ENCODE data around the gene AGXT. TPM values are rescaled to one million over a fixed set of nuclear protein-coding genes. Genes with fewer than 3 reads are reported as not detected.

AGXT gene
- total RNA-seq, 1 donor: not detected

DNA sequence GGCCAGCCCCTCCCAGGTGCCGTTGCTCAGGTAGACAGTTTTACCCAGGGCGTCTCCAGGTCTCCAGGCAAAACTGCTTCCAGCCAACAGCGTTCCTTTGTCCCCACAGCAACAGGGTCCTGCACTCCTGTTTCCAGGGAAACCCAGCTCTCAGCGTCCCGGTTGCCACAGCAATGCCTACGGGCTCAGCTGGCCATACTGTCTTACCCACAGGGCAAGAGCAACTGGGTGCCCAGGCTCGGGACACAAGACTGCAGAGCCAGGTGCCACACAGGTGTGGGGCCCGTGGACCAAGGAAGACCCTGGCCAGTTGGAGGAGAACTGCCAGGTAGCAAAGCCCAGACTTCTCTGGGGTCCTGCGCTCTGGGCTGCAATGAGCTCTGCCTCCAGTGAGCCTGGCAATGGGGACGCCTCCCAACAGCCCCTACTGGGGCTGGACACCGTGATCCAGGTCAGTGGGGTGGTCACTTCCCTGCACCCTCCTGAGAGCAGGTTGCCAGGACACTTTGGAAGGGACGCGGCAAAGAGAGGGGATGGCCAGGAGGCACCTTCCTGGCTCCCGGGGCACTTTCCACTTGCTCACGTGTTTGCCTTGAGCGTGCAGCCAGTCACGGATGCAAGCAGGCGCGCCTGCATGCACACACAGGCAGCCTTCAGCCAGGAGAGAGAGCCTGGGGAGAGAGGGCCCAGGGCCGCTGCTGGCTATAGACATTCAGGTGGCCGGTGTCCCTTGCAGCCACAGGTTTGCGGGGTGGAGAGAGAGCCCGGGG is 37.7 kb downstream of the AGXT start, which contains the start of gene CROCC2:
CROCC2 (plus strand) TSS at position 196 of the 770 bp plus-strand sequence; CDS start at position 374, 178 bp downstream.
- TF ChIP-seq, protein P1, sequence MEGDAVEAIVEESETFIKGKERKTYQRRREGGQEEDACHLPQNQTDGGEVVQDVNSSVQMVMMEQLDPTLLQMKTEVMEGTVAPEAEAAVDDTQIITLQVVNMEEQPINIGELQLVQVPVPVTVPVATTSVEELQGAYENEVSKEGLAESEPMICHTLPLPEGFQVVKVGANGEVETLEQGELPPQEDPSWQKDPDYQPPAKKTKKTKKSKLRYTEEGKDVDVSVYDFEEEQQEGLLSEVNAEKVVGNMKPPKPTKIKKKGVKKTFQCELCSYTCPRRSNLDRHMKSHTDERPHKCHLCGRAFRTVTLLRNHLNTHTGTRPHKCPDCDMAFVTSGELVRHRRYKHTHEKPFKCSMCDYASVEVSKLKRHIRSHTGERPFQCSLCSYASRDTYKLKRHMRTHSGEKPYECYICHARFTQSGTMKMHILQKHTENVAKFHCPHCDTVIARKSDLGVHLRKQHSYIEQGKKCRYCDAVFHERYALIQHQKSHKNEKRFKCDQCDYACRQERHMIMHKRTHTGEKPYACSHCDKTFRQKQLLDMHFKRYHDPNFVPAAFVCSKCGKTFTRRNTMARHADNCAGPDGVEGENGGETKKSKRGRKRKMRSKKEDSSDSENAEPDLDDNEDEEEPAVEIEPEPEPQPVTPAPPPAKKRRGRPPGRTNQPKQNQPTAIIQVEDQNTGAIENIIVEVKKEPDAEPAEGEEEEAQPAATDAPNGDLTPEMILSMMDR (IDR thresholded peaks at IDR 0.05; ENCODE audit: insufficient read depth, low read length): no peak
- no peak for DNase-seq (ENCODE audit: low read depth)
- no peak within 1 kb of the TSS for H3K4me3 ChIP-seq (ENCODE audit: low read depth, low read length)

DNA sequence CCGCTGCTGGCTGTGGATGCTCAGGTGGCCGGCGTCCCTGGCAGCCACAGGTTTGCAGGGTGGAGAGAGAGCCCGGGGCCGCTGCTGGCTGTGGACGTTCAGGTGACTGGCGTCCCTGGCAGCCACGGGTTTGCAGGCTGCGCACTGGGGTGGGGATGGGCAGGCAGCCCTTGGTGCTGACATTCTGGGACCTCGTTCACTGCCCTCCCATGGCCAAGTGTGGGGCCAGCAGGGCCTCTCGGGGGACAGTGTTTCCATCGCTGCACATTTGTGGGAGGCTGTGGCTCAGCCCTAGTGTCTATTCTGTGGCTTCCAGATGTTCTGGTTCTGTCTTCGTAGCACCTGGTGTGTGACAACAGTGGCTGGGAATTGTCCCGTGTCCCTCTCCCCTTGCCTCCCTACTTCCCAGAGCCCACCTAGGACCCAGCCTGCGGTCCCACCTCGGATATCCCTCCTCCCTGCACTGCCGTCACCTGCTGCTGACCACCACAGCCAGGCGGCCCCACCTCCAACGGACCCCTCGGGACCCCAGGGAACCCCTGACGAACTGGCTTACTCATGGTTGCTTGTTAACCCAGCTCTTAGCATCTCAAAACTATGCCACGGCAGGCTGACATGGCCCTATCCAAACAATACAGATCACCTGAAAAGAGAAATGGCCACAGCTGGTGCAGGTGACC is 38.4 kb downstream of the AGXT start:
- no peak overlapping the region for H3K4me3 ChIP-seq (ENCODE audit: low read depth, low read length)
- TF ChIP-seq, protein P1 (IDR thresholded peaks at IDR 0.05; ENCODE audit: insufficient read depth, low read length): no peak
- DNase-seq (ENCODE audit: low read depth): no peak

DNA sequence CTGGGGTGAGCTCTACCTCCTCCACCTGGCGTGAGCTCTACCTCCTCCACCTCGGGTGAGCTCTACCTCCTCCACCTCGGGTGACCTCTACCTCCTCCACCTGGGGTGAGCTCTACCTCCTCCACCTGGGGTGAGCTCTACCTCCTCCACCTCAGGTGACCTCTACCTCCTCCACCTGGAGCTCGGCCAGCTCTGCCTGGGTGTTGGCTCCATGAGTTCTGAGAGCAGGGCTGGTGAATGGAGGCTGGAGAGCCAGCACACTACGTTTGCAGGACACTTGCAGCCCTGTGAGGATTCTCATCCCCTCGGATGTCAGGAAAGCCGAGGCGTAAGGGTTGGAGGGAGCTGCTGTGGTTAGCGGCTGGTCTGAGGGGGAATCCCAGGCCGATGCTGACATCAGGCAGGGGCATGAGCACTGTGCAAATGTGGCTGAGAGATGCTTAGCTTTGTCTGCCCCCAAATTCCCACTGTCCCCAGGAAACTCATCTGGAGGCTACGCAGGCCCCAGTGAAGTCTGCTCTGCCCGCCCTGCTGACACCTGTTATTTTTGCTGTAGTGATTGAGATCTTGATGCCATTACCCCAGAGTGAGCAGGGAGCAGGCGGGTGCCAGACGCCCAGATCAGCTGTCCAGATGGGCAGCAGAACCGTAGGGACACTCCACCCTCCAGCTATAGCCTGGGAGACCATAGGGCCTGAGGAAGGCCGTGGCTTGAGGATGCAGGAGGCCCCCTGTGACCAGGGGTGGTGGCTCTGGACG is 40.8 kb downstream of the AGXT start:
- H3K4me3 ChIP-seq (ENCODE audit: low read depth, low read length): no peak overlapping the region
- DNase-seq (ENCODE audit: low read depth): no peak
- TF ChIP-seq, protein P1 (IDR thresholded peaks at IDR 0.05; ENCODE audit: insufficient read depth, low read length): no peak

DNA sequence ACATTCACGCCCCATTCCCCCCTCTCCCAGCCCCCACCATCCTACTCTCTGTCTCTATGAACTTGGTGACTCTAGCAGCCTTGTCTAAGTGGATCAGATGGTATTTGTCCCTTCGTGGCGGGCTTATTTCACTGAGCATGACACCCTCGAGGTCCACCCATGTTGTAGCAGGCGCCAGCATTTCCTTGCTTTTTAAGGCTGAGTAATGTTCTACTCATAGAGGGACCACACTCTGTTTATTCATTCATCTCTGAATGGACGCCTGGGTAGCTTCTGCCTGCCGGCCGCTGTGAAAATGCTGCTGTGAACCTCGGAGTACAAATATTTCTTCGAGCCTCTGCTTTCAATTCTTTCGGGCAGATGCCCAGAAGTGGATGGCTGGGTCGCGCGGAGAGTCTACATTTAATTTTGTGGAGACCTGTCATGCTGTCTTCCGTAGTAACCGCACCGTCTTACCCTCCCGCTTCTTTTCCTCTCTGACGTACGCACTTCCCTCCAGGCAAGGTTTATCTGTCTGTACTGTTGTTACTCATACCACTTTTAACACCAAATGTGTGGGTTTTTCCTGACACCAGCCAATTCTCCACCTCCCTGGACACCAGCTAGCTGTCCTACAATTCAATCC is 43.1 kb downstream of the AGXT start:
- TF ChIP-seq, protein P1 (IDR thresholded peaks at IDR 0.05; ENCODE audit: insufficient read depth, low read length): no peak
- peak; percentile 67 for DNase-seq (ENCODE audit: low read depth)
- H3K4me3 ChIP-seq (ENCODE audit: low read depth, low read length): no peak overlapping the region

DNA sequence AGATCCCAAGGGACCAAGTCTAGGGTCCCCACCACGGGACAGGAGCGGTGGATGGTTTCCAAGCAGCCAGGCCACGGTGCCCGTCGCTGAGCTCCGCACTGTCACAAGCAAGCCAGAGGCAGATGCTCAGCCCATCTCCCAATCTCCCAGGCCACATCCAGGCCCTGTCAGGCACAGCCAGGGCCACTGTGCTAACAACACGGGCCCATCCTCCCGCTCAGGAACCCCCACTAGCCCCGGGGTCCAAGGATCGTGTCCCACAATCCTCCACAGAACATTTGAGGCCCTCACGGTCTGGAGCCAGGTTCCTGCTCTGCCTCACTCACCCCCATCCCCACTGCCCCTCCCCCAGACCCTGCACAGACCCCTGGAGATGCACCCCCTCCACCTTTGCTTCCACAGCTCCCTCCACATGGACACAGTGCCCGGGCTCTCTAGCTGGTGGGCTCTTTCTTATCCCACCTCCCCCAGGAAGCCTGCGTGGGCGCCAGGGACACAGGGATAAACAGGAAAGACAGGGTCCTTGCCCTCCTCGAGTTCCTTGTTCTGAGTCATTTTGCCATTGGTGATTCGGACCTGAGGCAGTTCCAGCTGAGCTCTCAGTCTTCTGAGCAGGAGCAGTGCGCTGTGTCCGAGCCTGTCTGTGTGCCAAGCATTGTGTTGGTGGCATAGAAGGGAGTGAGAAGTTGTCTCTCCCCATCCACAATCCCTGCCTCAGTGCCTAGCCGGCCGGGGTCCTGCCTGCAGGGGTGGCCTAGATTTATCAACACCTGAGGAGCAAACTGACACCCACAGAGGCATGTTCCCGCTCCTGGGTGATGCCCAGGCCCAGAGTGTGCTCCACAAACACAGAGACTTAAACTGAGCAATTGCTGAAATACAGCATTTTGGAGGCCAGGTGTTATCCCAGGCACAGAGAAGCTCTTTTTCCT is 44.5 kb downstream of the AGXT start:
- H3K4me3 ChIP-seq (ENCODE audit: low read depth, low read length): no peak overlapping the region
- peak; percentile 35 for DNase-seq (ENCODE audit: low read depth)
- TF ChIP-seq, protein P1 (IDR thresholded peaks at IDR 0.05; ENCODE audit: insufficient read depth, low read length): no peak

All from fibroblast of the aortic adventitia (primary cell).